Activated CD8-positive, alpha-beta memory T cell treated with anti-CD3 and anti-CD28 coated beads, Interleukin-2, amount 50 U/mL, for 1 hour (primary cell): ENCODE results near the gene RNF123.
"Not testable (repeated sequence)": the region's sequence is repeated elsewhere in the genome, so short reads cannot be mapped to it uniquely, and the experiment has no call there.

ENCODE experiments used
- DNase-seq: peaks from one replicate; pipeline ENCODE4 v3.0.0-alpha.2; 2020; ENCODE audit errors: extremely low read depth

The RNF123 gene

DNA sequence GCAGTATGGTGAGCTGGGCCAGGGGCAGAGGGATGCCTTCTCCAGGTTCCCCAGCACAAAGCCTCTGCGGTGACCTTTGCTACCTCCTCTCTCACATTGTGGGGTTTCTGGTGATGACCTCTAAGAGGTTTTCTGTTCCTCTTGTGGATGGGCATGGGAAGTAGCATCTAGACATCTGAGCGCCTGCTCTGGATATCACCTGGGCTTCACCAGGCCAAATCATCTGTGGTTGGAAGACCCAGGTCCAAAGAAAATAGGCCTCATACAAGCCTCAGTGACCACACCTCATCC, 8.2 kb upstream of the RNF123 start:
- no peak for DNase-seq

DNA sequence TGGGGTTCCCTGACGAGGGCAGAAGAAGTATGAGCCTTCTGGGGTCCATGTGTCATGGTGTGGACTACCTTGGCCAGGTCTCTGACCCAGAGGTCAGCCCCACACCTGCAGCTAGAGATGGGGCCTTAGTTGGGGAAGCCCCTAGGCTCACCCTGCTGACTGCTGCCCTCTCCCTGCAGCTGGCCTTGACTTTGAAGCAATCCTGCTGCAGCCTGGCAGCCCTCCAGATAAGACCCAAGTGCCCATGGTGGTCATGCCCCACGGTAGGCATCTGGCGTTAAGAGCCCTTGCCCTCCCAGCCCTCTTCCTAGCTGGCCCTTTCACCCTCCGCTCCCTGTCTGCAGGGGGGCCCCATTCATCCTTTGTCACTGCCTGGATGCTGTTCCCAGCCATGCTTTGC, 7.8 kb upstream of the RNF123 start:
- DNase-seq, result no peak

DNA sequence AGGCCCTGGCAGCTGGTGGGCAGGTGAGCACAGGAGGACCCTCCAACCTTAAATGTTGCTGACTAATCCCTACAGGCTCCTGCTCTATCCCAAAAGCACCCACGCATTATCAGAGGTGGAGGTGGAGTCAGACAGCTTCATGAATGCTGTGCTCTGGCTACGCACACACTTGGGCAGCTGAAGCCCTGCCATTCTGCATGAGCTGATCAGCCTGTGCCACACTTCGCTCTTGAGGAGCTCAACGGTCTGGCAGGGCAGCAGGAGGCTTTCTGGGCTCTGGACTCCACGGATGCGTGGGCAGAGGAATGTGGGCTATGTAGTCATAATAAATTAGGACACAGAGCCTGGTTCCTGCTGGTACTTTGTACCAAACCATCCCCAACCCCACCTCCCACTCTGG, 6.2 kb upstream of the RNF123 start:
- DNase-seq, result no peak

GRCh38 chr3:49684453-49684852, 4.9 kb upstream of the RNF123 start:
- not testable (repeated sequence) for DNase-seq

GRCh38 chr3:49685103-49685502, 4.3 kb upstream of the RNF123 start:
- DNase-seq, result not testable (repeated sequence)

DNA sequence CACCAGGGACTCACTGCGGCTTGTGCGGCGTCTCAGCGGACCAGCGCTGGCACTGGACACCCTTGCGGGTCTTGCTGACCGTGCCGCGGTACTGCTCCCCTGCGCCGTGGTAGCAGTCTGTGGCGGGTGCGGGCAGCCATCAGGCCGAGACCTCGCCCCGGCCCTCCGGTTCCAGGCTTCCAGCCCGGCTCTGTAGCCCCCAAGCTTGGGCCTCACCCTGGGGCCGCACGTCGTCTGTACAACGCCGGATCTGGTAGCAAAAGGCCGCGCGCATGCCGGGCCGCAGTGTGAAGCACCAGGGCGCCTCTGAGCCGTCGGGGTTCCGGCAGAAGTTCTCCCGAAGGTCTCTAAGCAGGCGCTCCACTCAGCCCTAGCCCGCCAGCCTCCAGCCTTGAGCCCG, 3.5 kb upstream of the RNF123 start:
- not testable (repeated sequence) for DNase-seq

DNA sequence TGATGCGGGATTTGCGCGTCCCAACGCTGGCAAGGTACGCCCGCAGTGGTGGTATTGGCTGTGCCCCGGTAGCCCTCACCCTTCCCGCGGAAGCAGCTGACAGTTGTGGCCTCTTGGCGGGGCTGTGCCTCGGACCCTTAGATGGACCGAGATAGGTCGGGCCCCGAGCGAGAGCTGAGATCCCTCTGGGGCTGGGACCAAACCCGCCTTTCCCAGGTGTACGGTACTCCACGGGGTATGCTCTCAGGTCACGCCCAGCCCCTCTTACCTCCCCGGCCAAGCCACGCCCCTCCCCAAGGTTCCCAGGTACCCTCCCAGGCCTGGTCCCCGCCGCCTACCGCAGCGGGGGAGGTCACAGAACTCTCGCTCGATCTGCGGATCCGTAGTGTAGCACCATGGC, 3.0 kb upstream of the RNF123 start:
- DNase-seq, result not testable (repeated sequence)

DNA sequence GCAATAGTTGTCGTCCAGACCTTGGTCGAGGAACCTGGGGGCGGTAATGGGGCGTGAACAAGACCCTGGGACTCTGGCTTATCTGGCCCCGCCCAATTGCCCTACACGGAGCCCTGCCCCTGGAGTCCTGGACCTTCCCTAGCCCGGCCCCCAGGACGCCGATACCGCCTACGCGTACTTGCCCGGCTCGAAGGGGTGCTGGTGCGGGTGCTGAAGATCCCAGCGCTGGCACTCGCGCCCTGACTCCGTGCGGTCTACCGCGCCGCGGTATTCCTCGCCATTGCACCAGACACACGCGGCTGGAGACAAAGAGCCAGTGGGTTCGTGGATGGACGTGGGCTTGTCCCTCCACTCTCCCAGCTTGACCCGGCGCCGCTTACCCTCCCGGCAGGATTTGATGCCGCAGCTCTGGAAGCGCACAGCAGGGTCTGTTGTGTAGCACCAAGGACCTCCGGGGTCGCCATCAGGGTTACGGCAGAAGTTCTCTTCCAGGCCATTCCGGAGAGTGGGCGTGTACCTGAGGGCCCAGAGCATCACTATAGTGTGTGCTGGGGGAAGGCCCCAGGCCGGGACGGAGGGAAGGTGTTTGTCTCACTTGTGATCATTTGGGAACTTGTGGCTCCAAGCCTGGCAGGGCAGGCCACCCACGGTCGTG, 2.5 kb upstream of the RNF123 start:
- not testable (repeated sequence) for DNase-seq

GRCh38 chr3:49687424-49687795, 1.9 kb upstream of the RNF123 start:
- DNase-seq, result not testable (repeated sequence)

DNA sequence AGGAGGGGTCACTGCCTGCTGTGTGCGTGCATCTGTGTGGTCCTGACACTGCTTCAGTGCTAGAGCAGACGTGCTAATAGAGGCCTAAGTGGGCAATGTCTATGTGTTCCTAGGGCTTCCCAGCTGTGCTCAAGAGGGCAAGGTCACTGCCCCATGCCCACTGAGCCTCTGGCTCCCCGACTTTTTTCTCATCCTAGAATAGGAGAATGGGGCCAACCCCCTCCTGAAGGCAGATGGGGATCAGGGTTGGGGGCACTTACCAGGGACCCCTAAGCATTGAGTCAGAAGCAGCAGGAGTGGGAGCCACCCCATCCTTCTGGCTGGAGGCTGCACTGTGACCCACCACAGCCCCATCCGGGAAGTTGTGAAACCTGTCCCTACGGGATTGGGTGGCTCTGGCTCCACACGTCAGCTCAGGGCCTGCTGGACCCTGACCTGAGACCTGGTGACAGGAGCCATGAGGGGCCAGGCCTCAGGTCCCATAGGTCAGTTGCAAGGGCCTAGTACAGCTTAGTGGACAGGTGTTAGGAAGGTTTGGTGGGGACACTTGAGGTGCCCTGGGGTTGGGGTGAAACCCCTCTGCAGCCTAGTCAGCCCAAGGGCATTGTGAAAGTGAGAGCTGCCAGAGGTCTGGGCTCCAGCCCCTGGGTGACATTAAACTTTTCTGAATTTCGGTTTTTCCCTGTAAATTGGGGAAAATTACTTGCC, 865 bp upstream of the RNF123 start:
- not testable (repeated sequence) for DNase-seq

GRCh38 chr3:49689908-49690624, 709 bp downstream of the RNF123 start:
- not testable (repeated sequence) for DNase-seq

DNA sequence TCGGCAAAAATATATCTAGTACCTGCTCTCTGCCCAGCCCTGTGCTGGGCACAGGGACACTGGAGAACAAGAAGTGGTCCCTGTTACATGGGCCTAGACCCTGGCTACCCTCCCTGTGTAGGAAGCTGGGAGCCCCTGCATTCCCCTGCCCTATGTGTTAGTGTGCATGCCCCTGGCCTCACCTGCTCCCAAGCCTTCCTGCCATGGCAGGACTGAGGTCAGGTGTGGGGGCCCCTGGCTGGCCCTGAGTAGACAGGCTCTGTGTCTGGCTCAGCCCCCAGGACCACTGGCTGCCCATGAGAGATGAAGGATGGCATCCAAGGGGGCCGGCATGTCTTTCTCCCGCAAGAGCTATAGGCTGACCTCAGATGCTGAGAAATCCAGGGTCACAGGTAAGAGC, 1.5 kb downstream of the RNF123 start:
- DNase-seq, result not testable (repeated sequence)

- DNase-seq, result not testable (repeated sequence)
These were observed 2.1 kb downstream of the RNF123 start for GRCh38 chr3:49691481-49691880.

- not testable (repeated sequence) for DNase-seq
These were observed 5.2 kb downstream of the RNF123 start for GRCh38 chr3:49694409-49695070.

GRCh38 chr3:49695350-49696015, 6.1 kb downstream of the RNF123 start:
- DNase-seq, result not testable (repeated sequence)

DNA sequence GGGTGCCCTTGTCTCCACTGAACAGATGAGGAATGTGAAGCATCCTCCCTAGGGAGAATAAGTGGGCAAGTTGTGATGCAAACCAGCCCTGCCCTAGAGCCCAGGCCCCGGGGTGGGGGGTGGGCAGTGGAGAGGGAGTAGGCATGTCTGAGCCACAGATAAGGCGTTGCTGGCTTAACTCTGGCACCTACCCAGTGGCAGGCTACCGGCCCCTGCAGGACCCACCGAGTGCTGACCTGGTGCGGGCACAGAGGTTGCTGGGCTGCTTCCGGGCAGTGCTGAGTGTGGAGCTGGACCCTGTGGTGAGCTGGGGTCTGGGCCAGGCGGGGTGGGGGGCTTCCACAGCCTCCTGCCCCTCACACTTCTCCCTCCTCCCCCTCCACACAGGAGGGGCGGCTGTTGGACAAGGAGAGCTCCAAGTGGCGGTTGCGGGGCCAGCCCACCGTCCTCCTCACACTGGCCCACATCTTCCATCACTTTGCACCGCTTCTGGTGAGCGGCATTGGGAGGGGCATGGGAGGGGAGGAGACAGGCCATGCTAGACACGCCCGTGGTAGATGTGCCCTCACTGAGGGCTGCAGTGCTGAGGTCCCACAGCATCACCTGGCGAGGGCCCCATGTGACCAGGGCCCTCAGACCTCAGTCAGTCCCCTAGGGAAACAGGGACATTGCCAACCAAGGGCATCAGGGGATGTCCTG, 10.1 kb downstream of the RNF123 start:
- DNase-seq, result no peak

- no peak for DNase-seq
These were observed 10.7 kb downstream of the RNF123 start for GRCh38 chr3:49700014-49700413.

DNA sequence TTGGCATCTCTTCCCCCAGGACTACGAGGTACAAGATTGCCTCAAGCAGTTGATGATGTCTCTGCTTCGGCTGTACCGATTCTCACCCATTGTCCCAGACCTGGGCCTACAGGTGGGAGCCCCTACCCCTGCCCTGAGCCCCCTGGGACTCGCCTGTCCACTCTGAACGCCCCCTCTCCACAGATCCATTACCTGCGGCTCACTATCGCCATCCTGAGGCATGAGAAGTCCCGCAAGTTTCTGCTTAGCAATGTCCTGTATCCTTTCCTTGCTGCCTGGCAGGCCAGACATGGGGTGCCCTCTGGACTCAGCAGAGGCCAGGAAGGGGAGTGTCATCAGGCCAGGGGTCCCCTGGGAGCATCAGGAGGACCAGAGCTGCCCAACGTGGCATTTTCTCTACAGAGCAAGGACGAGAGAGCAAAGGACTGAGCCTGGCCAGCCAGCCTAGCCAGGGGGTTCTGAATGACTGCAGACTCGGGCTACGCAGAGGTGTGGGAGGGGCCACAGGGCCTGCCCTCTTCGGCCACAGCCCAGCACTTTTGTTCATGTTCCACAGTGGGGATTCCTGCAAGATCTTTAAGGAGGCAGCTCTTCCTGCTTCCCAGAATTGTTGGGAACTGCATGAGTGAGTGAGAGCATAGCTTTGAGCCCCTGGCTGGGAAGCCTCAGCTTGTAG, 11.2 kb downstream of the RNF123 start:
- DNase-seq, result no peak

- DNase-seq, result no peak
These were observed 12.2 kb downstream of the RNF123 start for GRCh38 chr3:49701388-49702077.

DNA sequence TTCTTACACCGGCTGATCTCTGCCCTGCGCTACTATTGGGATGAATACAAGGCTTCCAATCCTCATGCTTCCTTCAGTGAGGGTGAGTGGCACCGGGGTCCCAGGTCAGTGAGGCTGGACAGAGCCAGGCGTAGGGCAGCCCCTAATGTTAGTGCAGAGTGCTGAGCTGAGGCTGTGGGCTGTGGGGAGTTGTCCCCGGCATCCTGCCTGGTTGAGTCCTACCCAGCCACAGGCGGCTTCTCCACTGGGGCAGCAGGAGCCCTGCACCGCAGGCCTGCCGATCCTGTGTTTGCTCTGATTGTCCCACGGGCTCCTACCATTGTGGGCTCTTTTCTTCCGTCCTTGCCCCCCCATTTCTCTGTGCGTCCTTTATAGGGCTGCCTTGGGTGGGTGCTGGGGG, 13.3 kb downstream of the RNF123 start:
- DNase-seq, result no peak
